Body of pancreas (tissue), 4 donors: ENCODE measurements around the gene SELENOO.
"Not testable (repeated sequence)": the region's sequence is repeated elsewhere in the genome, so short reads cannot be mapped to it uniquely, and the experiment has no call there.

Experiments
- CTCF ChIP-seq, 7 experiments: fragments of 450-650 bp in 4 of 7; fragments of 200-600 bp in 3 of 7; sonication (generic) in 3 of 7; IDR thresholded peaks; one replicate each; pipeline ENCODE4 v1.5.1; 2016 to 2019; ENCODE audit warnings: antibody characterized with exemption in 7 of 7
- POLR2A ChIP-seq, 3 donors: fragments of 450-650 bp; IDR thresholded peaks; one replicate each; pipeline ENCODE4 v1.6.1; 2016; ENCODE audit warnings: antibody characterized with exemption in 3 of 3, mild to moderate bottlenecking in 2 of 3

GRCh38 chr22:50204998-50205397, 4.2 kb downstream of the SELENOO start:
- not testable (repeated sequence) for TF ChIP-seq POLR2A, CTCF (IDR thresholded peaks at IDR 0.05)
